Hepatocyte (in vitro differentiated cells): ENCODE data around the gene PALLD.

Experiments
- EZH2 ChIP-seq: fragments of 200-600 bp; sonication (generic); IDR thresholded peaks from 2 replicates; pipeline ENCODE4 v1.6.1; 2016; ENCODE audit warnings: antibody characterized with exemption, mild to moderate bottlenecking, borderline replicate concordance
- EZH2phosphoT487 ChIP-seq: fragments of 200-600 bp; sonication (generic); IDR thresholded peaks from one replicate; pipeline ENCODE4 v1.6.1; 2018; ENCODE audit warnings: antibody characterized with exemption, mild to moderate bottlenecking, low read depth, moderate library complexity; ENCODE audit not compliant: unreplicated experiment, severe bottlenecking
- TF ChIP-seq, protein P1 (sequence below): fragments of 200-600 bp; sonication (generic); IDR thresholded peaks from 2 replicates; pipeline ENCODE4 v1.5.1; 2016; ENCODE audit warnings: antibody characterized with exemption, mild to moderate bottlenecking; ENCODE audit not compliant: poor library complexity

DNA sequence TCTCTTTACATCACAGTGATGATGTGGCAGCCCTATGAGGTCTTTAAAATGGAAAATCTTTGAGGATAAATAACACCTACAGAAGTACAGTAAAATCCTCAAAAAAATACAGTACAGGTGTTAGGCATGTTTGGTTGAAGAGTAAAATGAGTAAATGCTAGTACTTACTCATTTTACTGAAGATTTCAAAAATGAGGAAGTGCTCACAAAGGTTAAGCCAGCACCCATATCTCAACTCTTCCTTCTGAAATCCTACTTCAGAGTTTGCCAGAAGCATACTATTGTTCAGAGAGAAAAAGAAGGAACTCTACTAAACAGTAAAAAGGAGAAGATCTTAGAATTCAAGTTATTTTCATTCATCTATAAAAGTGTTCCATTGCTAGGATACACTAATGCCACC is 382.3 kb downstream of the PALLD start:
- TF ChIP-seq, protein P1, sequence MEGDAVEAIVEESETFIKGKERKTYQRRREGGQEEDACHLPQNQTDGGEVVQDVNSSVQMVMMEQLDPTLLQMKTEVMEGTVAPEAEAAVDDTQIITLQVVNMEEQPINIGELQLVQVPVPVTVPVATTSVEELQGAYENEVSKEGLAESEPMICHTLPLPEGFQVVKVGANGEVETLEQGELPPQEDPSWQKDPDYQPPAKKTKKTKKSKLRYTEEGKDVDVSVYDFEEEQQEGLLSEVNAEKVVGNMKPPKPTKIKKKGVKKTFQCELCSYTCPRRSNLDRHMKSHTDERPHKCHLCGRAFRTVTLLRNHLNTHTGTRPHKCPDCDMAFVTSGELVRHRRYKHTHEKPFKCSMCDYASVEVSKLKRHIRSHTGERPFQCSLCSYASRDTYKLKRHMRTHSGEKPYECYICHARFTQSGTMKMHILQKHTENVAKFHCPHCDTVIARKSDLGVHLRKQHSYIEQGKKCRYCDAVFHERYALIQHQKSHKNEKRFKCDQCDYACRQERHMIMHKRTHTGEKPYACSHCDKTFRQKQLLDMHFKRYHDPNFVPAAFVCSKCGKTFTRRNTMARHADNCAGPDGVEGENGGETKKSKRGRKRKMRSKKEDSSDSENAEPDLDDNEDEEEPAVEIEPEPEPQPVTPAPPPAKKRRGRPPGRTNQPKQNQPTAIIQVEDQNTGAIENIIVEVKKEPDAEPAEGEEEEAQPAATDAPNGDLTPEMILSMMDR, result no peak
- TF ChIP-seq EZH2 (no peak), EZH2phosphoT487 (no peak)
